ENCODE results near the gene TMEM214.

GRCh38 chr2:27067385-27067784 lies 34.6 kb downstream of the TMEM214 start:
- TF ChIP-seq CTCF (IDR thresholded peaks at IDR 0.05) (no peak), POLR2A (IDR thresholded peaks at IDR 0.05) (no peak), EP300 (IDR thresholded peaks at IDR 0.05) (no peak), POLR2AphosphoS5 (IDR thresholded peaks at IDR 0.05) (no peak)

All from stomach (tissue), 4 donors.